Caco-2 (cell line): ENCODE measurements around the gene OMA1. TPM values are rescaled to one million over a fixed set of nuclear protein-coding genes. Genes with fewer than 3 reads are reported as not detected.

Experiments
- BruUV-seq: library from RNA; stranded (reverse); fragments of 400-500 nt; replicated peaks from 2 replicates; lab custom pipeline; 2021; lab: Mats Ljungman, UMichigan
- CTCF ChIA-PET: fragments of 300-600 bp; sonication (Branson Sonifier 250); formaldehyde crosslinking; loops from one replicate; lab custom pipeline; 2022; ENCODE audit warnings: antibody characterized with exemption; lab: Charles Lee
- POLR2A ChIA-PET: fragments of 300-600 bp; sonication (Branson Sonifier 250); formaldehyde crosslinking; loops from one replicate; lab custom pipeline; 2022; ENCODE audit warnings: antibody characterized with exemption; lab: Charles Lee
- DNase-seq, 2 experiments: peaks; one replicate each; pipeline versions ENCODE4 v3.0.0 to v3.0.0-alpha.2; 2020 to 2022
- H3K27me3 ChIP-seq: replicated peaks from 2 replicates; pipeline ENCODE4 v1.6.0; 2011; ENCODE audit warnings: low read length; ENCODE audit not compliant: control insufficient read depth, insufficient read depth
- H3K36me3 ChIP-seq: 2 replicates; pipeline ENCODE4 v1.5.1; 2011; ENCODE audit warnings: low read length; ENCODE audit not compliant: control insufficient read depth, insufficient read depth
- H3K4me1 ChIP-seq: fragments of 250-450 bp; sonication (Bioruptor Pico); 2 replicates; pipeline ENCODE4 v1.5.1; 2020; ENCODE audit warnings: mild to moderate bottlenecking
- H3K4me3 ChIP-seq: 2 replicates; pipeline ENCODE4 v1.5.1; 2011; ENCODE audit warnings: low read depth, mild to moderate bottlenecking, control low read depth, low read length
- H3K9me3 ChIP-seq: fragments of 250-450 bp; sonication (Bioruptor Pico); 2 replicates; pipeline ENCODE4 v1.5.1; 2020; ENCODE audit warnings: mild to moderate bottlenecking, moderate library complexity
- H3K27ac Mint-ChIP-seq: one replicate; pipeline ENCODE4 v1.8.0; 2022; ENCODE audit warnings: mixed read lengths; ENCODE audit not compliant: unreplicated experiment
- H3K27me3 Mint-ChIP-seq: one replicate; pipeline ENCODE4 v1.8.0; 2022; ENCODE audit warnings: mixed read lengths; ENCODE audit not compliant: insufficient read depth, unreplicated experiment
- H3K36me3 Mint-ChIP-seq: one replicate; pipeline ENCODE4 v1.8.0; 2022; ENCODE audit warnings: mild to moderate bottlenecking, mixed read lengths; ENCODE audit not compliant: insufficient read depth, unreplicated experiment
- H3K4me1 Mint-ChIP-seq: one replicate; pipeline ENCODE4 v1.8.0; 2022; ENCODE audit warnings: low read depth, mixed read lengths; ENCODE audit not compliant: unreplicated experiment
- H3K4me3 Mint-ChIP-seq: one replicate; pipeline ENCODE4 v1.8.0; 2022; ENCODE audit warnings: mild to moderate bottlenecking, moderate library complexity, mixed read lengths; ENCODE audit not compliant: unreplicated experiment
- H3K9me3 Mint-ChIP-seq: one replicate; pipeline ENCODE4 v1.8.0; 2022; ENCODE audit warnings: mixed read lengths; ENCODE audit not compliant: unreplicated experiment
- CTCF ChIP-seq, 2 experiments: fragments of 200-600 bp in 1 of 2; IDR thresholded peaks; 1 replicate in 1 of 2; 2 replicates in 1 of 2; pipeline versions ENCODE4 v1.5.1 to v1.8.0; 2011 to 2022; ENCODE audit warnings: antibody characterized with exemption in 1 of 2, control low read depth in 1 of 2, inconsistent platforms in 1 of 2, low read depth in 1 of 2, low read length in 1 of 2, mild to moderate bottlenecking in 1 of 2, moderate library complexity in 1 of 2; ENCODE audit not compliant: insufficient read depth in 1 of 2, severe bottlenecking in 1 of 2, unreplicated experiment in 1 of 2
- intact Hi-C: fragments of 100-400 bp; cut with micrococcal nuclease; formaldehyde crosslinking; loops from one replicate; pipeline ENCODE4 v1.10.0; 2022; ENCODE audit not compliant: unreplicated experiment
- total RNA-seq: library from RNA; stranded (reverse); gene quantifications from 2 replicates; pipeline ENCODE4 v1.2.3, GENCODE V29; 2022

The OMA1 gene
- total RNA-seq, 1 experiment from 2014 or later, result 6.9 TPM

GRCh38 chr1:58438468-58438867 lies 108.1 kb downstream of the OMA1 start:
- no TSS peak for BruUV-seq
- intact Hi-C loops, result no loop called here
- no peaks in the 10 kb centered on the region for H3K27me3 Mint-ChIP-seq
- H3K9me3 ChIP-seq, result no peaks in the 10 kb centered on the region
- no peaks in the 10 kb centered on the region for H3K4me1 Mint-ChIP-seq
- no peaks in the 10 kb centered on the region for H3K36me3 ChIP-seq
- no peaks in the 10 kb centered on the region for H3K9me3 Mint-ChIP-seq
- ChIA-PET CTCF (no interaction called here), POLR2A (no interaction called here)
- H3K27me3 ChIP-seq, result no peaks in the 10 kb centered on the region
- no peak for DNase-seq
- H3K4me3 ChIP-seq, result no peak overlapping the region
- no peak overlapping the region for H3K27ac Mint-ChIP-seq
- no peaks in the 10 kb centered on the region for H3K36me3 Mint-ChIP-seq
- TF ChIP-seq CTCF (IDR thresholded peaks at IDR 0.05; ENCODE audit: insufficient read depth in 1 of 2, low read depth in 1 of 2, low read length in 1 of 2, severe bottlenecking in 1 of 2, unreplicated experiment in 1 of 2), result no peak
- no peaks in the 10 kb centered on the region for H3K4me1 ChIP-seq
- no peak overlapping the region for H3K4me3 Mint-ChIP-seq

GRCh38 chr1:58437623-58438022 lies 108.9 kb downstream of the OMA1 start:
- Mint-ChIP-seq H3K4me1 (no peaks in the 10 kb centered on the region), H3K27me3 (no peaks in the 10 kb centered on the region), H3K4me3 (no peak overlapping the region), H3K27ac (no peak overlapping the region), H3K9me3 (no peaks in the 10 kb centered on the region), H3K36me3 (no peaks in the 10 kb centered on the region)
- ChIA-PET POLR2A (no interaction called here), CTCF (no interaction called here)
- DNase-seq, result no peak
- intact Hi-C loops, result no loop called here
- Histone ChIP-seq H3K4me3 (no peak overlapping the region), H3K36me3 (no peaks in the 10 kb centered on the region), H3K4me1 (no peaks in the 10 kb centered on the region), H3K27me3 (no peaks in the 10 kb centered on the region), H3K9me3 (no peaks in the 10 kb centered on the region)
- no TSS peak for BruUV-seq
- no peak for TF ChIP-seq CTCF (IDR thresholded peaks at IDR 0.05; ENCODE audit: insufficient read depth in 1 of 2, low read depth in 1 of 2, low read length in 1 of 2, severe bottlenecking in 1 of 2, unreplicated experiment in 1 of 2)

GRCh38 chr1:58436615-58437297 lies 109.8 kb downstream of the OMA1 start:
- H3K9me3 Mint-ChIP-seq, result no peaks in the 10 kb centered on the region
- no TSS peak for BruUV-seq
- Histone ChIP-seq H3K4me3 (no peak overlapping the region), H3K9me3 (no peaks in the 10 kb centered on the region), H3K36me3 (no peaks in the 10 kb centered on the region), H3K4me1 (no peaks in the 10 kb centered on the region), H3K27me3 (no peaks in the 10 kb centered on the region)
- H3K4me1 Mint-ChIP-seq, result no peaks in the 10 kb centered on the region
- ChIA-PET POLR2A (no interaction called here), CTCF (no interaction called here)
- H3K36me3 Mint-ChIP-seq, result no peaks in the 10 kb centered on the region
- no peak for DNase-seq
- no peak for TF ChIP-seq CTCF (IDR thresholded peaks at IDR 0.05; ENCODE audit: insufficient read depth in 1 of 2, low read depth in 1 of 2, low read length in 1 of 2, severe bottlenecking in 1 of 2, unreplicated experiment in 1 of 2)
- H3K4me3 Mint-ChIP-seq, result no peak overlapping the region
- intact Hi-C loops, result no loop called here
- H3K27me3 Mint-ChIP-seq, result no peaks in the 10 kb centered on the region
- H3K27ac Mint-ChIP-seq, result no peak overlapping the region
